ENCODE data around the gene NFIX. TPM values are rescaled to one million over a fixed set of nuclear protein-coding genes. Genes with fewer than 3 reads are reported as not detected.

NFIX gene
- total and polyA plus RNA-seq, 2 donors from 2014 or later: 4.3 to 65.0 TPM

GRCh38 chr19:13007292-13008045 is 12.2 kb downstream of the NFIX start:
- FAIRE-seq: no peak
- peaks cover 0 to 20% (median 0%) of the 10 kb centered on the region in 3 donors for H3K4me1 ChIP-seq (ENCODE audit: control insufficient read depth in 2 of 3, insufficient read depth in 2 of 3, low read depth in 1 of 3, low read length in 3 of 3)

DNA sequence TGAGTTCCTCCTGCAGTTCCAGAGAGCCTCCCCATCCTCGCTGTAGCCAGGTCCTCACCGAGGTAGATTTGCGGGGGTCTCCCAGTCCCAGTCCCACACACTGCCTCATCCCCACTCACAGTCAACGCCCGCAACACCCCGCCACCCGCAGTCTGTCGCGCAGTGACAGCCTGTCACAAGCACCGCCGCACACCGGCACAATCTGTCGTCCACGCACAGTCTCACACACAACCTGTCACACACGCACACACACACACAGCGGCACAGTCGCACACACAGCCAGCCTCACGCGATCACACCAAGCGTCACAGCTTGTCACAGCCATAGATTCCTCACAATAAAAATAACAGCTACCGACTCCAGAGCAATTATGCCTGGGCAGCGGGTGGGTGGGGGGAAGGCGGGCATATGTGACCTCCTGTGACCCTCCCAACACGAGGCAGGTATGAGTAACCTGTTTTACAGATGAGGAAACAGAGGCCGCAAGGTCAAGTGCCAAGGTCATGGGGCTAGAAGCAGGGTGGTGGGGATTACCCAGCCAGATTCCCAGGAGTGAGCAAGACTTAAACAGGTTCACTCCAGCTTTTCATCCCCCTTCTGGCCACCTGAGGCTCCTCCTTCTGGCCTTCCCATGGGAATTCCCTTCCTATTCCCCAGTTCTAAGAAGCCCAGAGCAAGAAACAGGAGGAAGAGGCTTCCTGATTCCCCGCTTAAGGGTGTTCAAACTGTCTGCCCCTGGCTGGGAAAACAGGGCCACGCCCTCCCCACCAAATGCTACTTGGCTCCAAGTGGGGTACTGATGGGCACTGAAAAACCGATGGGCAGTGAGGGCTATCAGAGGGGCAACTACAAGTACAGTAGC is 13.9 kb downstream of the NFIX start:
- intact Hi-C loops (cut with DNase I): no loop called here
- Histone ChIP-seq H3K36me3 (ENCODE audit: control insufficient read depth in 2 of 3, insufficient read depth in 3 of 3, low read length in 3 of 3) (no peaks in the 10 kb centered on the region), H3K27me3 (ENCODE audit: control insufficient read depth, insufficient read depth, low read length) (peaks cover 32% of the 10 kb centered on the region), H3K9me3 (ENCODE audit: control insufficient read depth in 2 of 3, insufficient read depth in 1 of 3, low read length in 3 of 3) (no peaks in the 10 kb centered on the region), H3K4me3 (ENCODE audit: low read length in 3 of 3) (no peak overlapping the region), H3K4me1 (ENCODE audit: control insufficient read depth in 2 of 3, insufficient read depth in 2 of 3, low read depth in 1 of 3, low read length in 3 of 3) (peaks cover 0 to 20% (median 0%) of the 10 kb centered on the region in 3 donors), H3K27ac (ENCODE audit: low read depth in 2 of 2, low read length in 2 of 2) (no peak overlapping the region), H3K9ac (ENCODE audit: low read length in 3 of 3) (no peak overlapping the region)
- TF ChIP-seq, protein P1, sequence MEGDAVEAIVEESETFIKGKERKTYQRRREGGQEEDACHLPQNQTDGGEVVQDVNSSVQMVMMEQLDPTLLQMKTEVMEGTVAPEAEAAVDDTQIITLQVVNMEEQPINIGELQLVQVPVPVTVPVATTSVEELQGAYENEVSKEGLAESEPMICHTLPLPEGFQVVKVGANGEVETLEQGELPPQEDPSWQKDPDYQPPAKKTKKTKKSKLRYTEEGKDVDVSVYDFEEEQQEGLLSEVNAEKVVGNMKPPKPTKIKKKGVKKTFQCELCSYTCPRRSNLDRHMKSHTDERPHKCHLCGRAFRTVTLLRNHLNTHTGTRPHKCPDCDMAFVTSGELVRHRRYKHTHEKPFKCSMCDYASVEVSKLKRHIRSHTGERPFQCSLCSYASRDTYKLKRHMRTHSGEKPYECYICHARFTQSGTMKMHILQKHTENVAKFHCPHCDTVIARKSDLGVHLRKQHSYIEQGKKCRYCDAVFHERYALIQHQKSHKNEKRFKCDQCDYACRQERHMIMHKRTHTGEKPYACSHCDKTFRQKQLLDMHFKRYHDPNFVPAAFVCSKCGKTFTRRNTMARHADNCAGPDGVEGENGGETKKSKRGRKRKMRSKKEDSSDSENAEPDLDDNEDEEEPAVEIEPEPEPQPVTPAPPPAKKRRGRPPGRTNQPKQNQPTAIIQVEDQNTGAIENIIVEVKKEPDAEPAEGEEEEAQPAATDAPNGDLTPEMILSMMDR (IDR thresholded peaks at IDR 0.05; ENCODE audit: borderline replicate concordance, extremely low read depth, insufficient read depth): no peak
- FAIRE-seq (no peak), DNase-seq (no peak)

More at GRCh38 chr19:13007292-13008045, 12.2 kb downstream of the NFIX start:
- peaks cover 27% of the 10 kb centered on the region for H3K27me3 ChIP-seq (ENCODE audit: control insufficient read depth, insufficient read depth, low read length)
- H3K36me3 ChIP-seq (ENCODE audit: control insufficient read depth in 2 of 3, insufficient read depth in 3 of 3, low read length in 3 of 3): no peaks in the 10 kb centered on the region
- intact Hi-C loops (cut with DNase I): no loop called here
- DNase-seq: no peak
- H3K9me3 ChIP-seq (ENCODE audit: control insufficient read depth in 2 of 3, insufficient read depth in 1 of 3, low read length in 3 of 3): no peaks in the 10 kb centered on the region
- H3K9ac ChIP-seq (ENCODE audit: low read length in 3 of 3): no peak overlapping the region
- no peak overlapping the region for H3K4me3 ChIP-seq (ENCODE audit: low read length in 3 of 3)
- TF ChIP-seq, protein P1 (IDR thresholded peaks at IDR 0.05; ENCODE audit: borderline replicate concordance, extremely low read depth, insufficient read depth): no peak
- no peak overlapping the region for H3K27ac ChIP-seq (ENCODE audit: low read depth in 2 of 2, low read length in 2 of 2)

DNA sequence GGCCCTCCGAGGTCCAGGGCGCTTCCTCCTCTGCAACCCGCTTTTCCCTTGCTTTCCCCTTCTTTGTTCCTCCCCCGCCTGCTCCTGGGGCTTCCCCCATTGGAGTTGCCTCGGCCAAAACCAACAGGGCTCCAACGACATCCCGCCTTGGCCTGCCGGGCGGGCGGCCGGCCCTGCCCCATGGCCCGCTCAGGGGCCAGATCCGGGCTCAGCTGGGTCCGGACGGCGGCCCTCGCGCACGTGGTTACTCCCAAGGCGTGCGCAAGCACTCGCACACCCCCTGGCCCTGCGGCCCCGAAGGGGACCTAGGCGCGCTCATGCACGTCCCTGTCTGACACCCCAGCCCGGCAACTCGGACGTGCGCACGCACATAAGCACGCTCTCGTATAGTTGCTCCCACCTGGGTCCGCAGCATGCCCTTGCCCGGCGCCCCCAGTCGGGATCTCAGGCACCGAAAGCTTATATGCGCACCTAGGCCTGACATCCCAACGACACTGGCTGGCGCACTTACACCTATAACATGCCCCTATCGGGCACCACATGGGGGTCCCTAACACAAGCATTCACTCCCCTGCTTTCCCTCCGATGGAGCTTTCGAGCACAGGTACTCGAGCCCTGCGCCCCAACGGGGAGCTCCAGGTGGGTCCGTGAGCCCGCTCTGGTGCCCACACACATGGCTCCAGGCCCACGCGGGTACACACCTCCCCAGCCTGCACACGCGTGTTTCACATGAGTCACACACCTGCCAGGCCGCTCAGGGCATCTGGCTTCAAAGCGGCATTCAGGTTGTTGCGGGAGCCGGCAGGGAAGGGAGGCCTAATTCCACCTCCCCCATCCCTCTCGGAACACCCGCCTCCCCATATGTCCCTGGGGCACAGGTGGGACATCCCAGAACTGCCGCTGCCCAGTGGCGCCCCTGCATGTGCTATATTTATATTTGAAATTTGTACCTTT is 15.0 kb downstream of the NFIX start:
- peaks cover 0 to 20% (median 0%) of the 10 kb centered on the region in 3 donors for H3K4me1 ChIP-seq (ENCODE audit: control insufficient read depth in 2 of 3, insufficient read depth in 2 of 3, low read depth in 1 of 3, low read length in 3 of 3)
- intact Hi-C loops (cut with DNase I): no loop called here
- peak in 2 of 5 donors; percentile 62 to 86 for DNase-seq
- no peaks in the 10 kb centered on the region for H3K36me3 ChIP-seq (ENCODE audit: control insufficient read depth in 2 of 3, insufficient read depth in 3 of 3, low read length in 3 of 3)
- H3K27ac ChIP-seq (ENCODE audit: low read depth in 2 of 2, low read length in 2 of 2): no peak overlapping the region
- no peaks in the 10 kb centered on the region for H3K9me3 ChIP-seq (ENCODE audit: control insufficient read depth in 2 of 3, insufficient read depth in 1 of 3, low read length in 3 of 3)
- H3K4me3 ChIP-seq (ENCODE audit: low read length in 3 of 3): no peak overlapping the region
- FAIRE-seq: no peak
- TF ChIP-seq, protein P1 (IDR thresholded peaks at IDR 0.05; ENCODE audit: borderline replicate concordance, extremely low read depth, insufficient read depth): no peak
- no peak overlapping the region for H3K9ac ChIP-seq (ENCODE audit: low read length in 3 of 3)
- peaks cover 37% of the 10 kb centered on the region for H3K27me3 ChIP-seq (ENCODE audit: control insufficient read depth, insufficient read depth, low read length)
